Aorta (tissue), 5 donors: Measurements from ENCODE around the gene FARP1. TPM values are rescaled to one million over a fixed set of nuclear protein-coding genes. Genes with fewer than 3 reads are reported as not detected.

ENCODE experiments used
- ATAC-seq: fragments of 200-7000 bp; cut with Tn5 transposase; one replicate; pipeline ENCODE4 v1.9.1; 2022; ENCODE audit warnings: moderate library complexity; ENCODE audit not compliant: low FRiP score
- DNase-seq, 2 donors: peaks; one replicate each; pipeline ENCODE4 v3.0.0-alpha.2; 2020
- H3K27ac ChIP-seq, 2 donors: one replicate each; pipeline ENCODE4 v1.5.1; 2013; ENCODE audit warnings: low read length in 2 of 2, mild to moderate bottlenecking in 2 of 2, moderate library complexity in 2 of 2, control low read depth in 1 of 2, inconsistent platforms in 1 of 2, low read depth in 1 of 2
- H3K27me3 ChIP-seq, 2 donors: one replicate each; pipeline ENCODE4 v1.6.1; 2013; ENCODE audit warnings: control low read depth in 1 of 2, low read length in 1 of 2, mild to moderate bottlenecking in 1 of 2, moderate library complexity in 1 of 2; ENCODE audit not compliant: insufficient read depth in 2 of 2, control insufficient read depth in 1 of 2
- H3K36me3 ChIP-seq, 2 donors: one replicate each; pipeline ENCODE4 v1.6.1; 2013; ENCODE audit warnings: control low read depth in 1 of 2, low read length in 1 of 2, mild to moderate bottlenecking in 1 of 2; ENCODE audit not compliant: insufficient read depth in 2 of 2, control insufficient read depth in 1 of 2
- H3K4me1 ChIP-seq, 2 donors: one replicate each; pipeline ENCODE4 v1.6.1; 2013; ENCODE audit warnings: low read length in 2 of 2, control low read depth in 1 of 2, mild to moderate bottlenecking in 1 of 2, moderate library complexity in 1 of 2; ENCODE audit not compliant: insufficient read depth in 2 of 2, control insufficient read depth in 1 of 2
- H3K4me3 ChIP-seq, 2 donors: one replicate each; pipeline ENCODE4 v1.5.1; 2013; ENCODE audit warnings: low read length in 2 of 2, control low read depth in 1 of 2, mild to moderate bottlenecking in 1 of 2
- H3K9me3 ChIP-seq: one replicate; pipeline ENCODE4 v1.6.1; 2013; ENCODE audit warnings: mild to moderate bottlenecking, low read length; ENCODE audit not compliant: control insufficient read depth
- WGBS, 2 donors: extraction: QIAGEN DNeasy Blood & Tissue Kit; methylation state at CpG; one replicate each; pipeline ENCODE4 v1.1.7; 2013; 5-methylcytosine and 5-hydroxymethylcytosine counted together
- intact Hi-C, 2 donors: fragments of 100-400 bp; cut with DNase I; formaldehyde crosslinking; loops; one replicate each; pipeline versions ENCODE4 v1.14.2 to v1.15.0; 2022
- polyA plus RNA-seq, 2 donors: library from polyadenylated mRNA; stranded (reverse); fragments of 200-250 nt; gene quantifications; one replicate each; pipeline ENCODE4 v1.2.3, GENCODE V29; 2013
- total RNA-seq, 2 donors: library from RNA; stranded (reverse); fragmentation: NEBNext Ultra II Directional; extraction: Animal tissue kit (Norgen Biotek cat#: 25700); gene quantifications; one replicate each; pipeline ENCODE4 v1.2.1, GENCODE V29; 2021
- donor health status: healthy with polysubstance abuse.
- donor health status: Bipolar disorder and iron deficiency.
- donor health status: DM: no; HTN: no; CAD: no.
- donor health status: DM: no; HTN: no; CAD: no.
- donor health status: DM: yes; HTN: yes; CAD: no.

The FARP1 gene
- total and polyA plus RNA-seq, 4 donors: 3.3 to 41.7 (median 23.7) TPM

DNA sequence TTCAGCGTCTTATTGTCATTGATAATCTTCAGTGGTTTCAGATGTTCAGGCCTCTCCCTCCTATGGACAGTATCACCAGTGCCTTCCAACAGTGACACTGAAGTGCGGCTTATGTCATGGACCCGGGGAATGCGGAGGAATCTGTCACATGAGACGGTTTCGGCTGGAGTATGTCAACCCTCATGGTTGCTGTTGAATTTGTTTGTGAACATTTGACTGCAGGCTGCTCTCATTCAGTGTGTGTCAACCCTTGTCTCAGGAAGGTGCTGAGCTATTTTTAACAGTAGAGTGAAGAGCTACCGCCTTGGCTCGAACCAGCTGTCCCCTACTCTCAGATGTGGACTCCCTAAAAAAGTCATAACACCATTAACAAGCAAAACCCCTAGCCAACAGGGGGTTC lies 173.0 kb downstream of the FARP1 start:
- Histone ChIP-seq H3K4me3 (no peak overlapping the region), H3K9me3 (no peaks in the 10 kb centered on the region), H3K27ac (no peak overlapping the region), H3K4me1 (no peaks in the 10 kb centered on the region), H3K36me3 (no peaks in the 10 kb centered on the region), H3K27me3 (no peaks in the 10 kb centered on the region)
- WGBS, 2 donors: 72 to 74% methylated on average over 8 of the region's 8 CpGs
- intact Hi-C loops: no loop called here
- no peak for DNase-seq
- ATAC-seq: no peak

DNA sequence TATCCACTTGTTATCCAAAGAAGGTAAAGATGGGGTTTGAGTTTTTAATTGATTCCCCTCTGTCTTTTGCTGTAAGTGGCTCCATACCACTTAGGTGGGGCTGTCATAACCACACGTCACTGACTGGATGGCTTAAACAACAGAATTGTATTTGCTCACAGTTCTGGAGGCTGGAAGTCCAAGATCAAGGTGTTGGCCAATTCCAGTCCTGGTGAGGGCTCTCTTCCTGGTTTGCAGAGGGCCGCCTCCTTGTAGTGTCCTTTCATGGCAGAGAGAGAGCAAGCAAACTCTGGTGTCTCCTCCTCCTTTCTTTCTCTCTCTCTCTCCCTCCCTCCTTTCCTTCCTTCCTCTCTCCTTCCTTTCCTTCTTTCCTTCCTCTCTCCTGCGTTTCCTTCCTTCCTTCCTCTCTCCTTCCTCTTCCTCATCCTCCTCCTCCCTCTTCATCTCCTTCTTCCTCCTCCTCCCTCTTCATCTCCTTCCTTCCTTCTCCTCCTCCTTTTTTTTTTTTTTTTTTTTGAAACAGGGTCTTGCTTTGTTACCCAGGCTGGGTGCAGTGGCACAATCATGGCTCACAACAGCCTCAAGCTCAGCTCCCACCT lies 174.8 kb downstream of the FARP1 start:
- DNase-seq: no peak
- WGBS, 2 donors: 93 to 95% methylated on average over 3 of the region's 3 CpGs
- Histone ChIP-seq H3K27me3 (no peaks in the 10 kb centered on the region), H3K36me3 (no peaks in the 10 kb centered on the region), H3K9me3 (no peaks in the 10 kb centered on the region), H3K27ac (no peak overlapping the region), H3K4me1 (no peaks in the 10 kb centered on the region), H3K4me3 (no peak overlapping the region)
- intact Hi-C loops: no loop called here
- ATAC-seq: no peak

DNA sequence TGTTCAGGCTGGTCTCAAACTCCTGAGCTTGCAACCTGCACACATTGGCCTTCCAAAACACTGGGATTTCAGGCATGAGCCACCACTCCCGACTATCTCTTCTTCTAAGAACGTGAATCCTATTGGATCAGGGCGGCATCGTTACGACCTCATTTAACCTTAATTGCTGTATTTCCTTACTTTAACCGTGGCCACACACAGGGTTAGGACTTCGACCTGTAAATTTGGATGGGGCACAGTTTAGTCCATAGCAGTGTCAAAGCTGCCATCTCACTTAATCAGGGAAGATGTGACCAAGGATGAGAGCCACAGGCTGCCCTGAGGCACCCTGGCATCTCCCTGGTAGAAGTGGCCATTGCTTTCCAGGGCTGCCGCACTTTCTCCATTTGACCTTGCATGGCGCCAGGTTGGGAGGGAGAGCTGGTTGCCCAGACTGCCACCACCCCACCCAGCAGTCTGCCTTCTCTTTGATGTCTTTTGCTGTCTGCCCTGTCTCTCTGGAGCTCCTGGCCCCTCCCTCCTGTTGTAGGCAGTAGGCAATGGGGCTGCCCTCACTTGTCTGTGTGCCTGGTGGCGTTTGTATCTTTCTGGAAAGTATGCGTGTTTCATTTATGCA lies 175.5 kb downstream of the FARP1 start:
- H3K4me1 ChIP-seq: no peaks in the 10 kb centered on the region
- no peak overlapping the region for H3K4me3 ChIP-seq
- H3K9me3 ChIP-seq: no peaks in the 10 kb centered on the region
- H3K27me3 ChIP-seq: no peaks in the 10 kb centered on the region
- no peak overlapping the region for H3K27ac ChIP-seq
- no peaks in the 10 kb centered on the region for H3K36me3 ChIP-seq
- DNase-seq (no peak), ATAC-seq (no peak)
- intact Hi-C loops: no loop called here
- WGBS, 2 donors: 89 to 91% methylated on average over 11 of the region's 11 CpGs

DNA sequence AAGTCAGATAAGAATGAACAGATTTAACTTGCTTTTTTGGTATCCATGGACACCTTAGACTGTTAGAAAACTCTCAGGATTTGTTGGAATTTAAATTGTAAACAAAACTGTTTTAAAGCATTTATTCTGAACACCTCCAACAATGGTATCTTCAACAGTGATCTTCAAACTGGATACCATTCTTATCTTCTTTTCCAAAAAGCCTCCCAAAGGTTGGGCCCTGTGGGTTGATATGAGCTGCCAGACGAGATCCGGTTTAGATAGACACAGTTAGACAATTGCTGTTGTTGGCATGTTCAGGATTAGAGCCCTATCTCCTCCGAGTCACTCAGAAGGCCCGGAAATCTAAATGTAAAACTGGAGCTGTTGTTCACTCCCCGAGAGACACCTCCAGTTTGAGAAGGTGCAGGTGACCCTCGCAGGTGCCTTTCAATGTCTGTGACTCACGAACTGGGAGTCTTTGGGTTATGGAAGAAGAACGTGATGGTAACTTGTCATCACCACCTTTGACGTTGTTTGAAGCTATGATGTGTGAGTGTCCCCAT lies 177.7 kb downstream of the FARP1 start:
- H3K4me3 ChIP-seq: no peak overlapping the region
- H3K4me1 ChIP-seq: no peaks in the 10 kb centered on the region
- no peak overlapping the region for H3K27ac ChIP-seq
- WGBS, 2 donors: 91% methylated on average over 9 of the region's 9 CpGs
- DNase-seq: no peak
- no peak for ATAC-seq
- H3K36me3 ChIP-seq: no peaks in the 10 kb centered on the region
- no peaks in the 10 kb centered on the region for H3K9me3 ChIP-seq
- intact Hi-C loops: no loop called here
- no peaks in the 10 kb centered on the region for H3K27me3 ChIP-seq

DNA sequence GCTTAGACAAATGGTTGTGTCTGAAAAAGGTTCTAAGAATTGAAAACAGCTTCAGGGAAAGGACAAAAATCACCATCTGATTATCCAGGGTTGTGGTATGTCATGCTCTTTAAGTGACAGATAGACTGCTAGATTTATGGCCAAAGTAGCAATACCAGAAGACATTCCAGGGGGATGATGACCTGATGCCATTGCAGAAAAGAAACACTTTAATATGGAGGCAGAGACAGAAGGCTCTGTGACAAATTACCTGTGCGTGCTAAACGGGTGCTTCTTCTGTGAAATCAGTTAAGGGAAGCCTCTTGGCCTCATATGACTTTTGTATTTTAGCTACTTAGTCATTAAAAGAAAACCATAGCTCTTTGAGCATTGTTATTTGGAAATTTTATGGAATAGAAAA lies 178.5 kb downstream of the FARP1 start:
- H3K4me1 ChIP-seq: no peaks in the 10 kb centered on the region
- H3K4me3 ChIP-seq: no peak overlapping the region
- WGBS, 2 donors: 88 to 93% methylated on average over 2 of the region's 2 CpGs
- DNase-seq (no peak), ATAC-seq (no peak)
- no peaks in the 10 kb centered on the region for H3K27me3 ChIP-seq
- intact Hi-C loops: no loop called here
- H3K36me3 ChIP-seq: no peaks in the 10 kb centered on the region
- H3K27ac ChIP-seq: no peak overlapping the region
- no peaks in the 10 kb centered on the region for H3K9me3 ChIP-seq

DNA sequence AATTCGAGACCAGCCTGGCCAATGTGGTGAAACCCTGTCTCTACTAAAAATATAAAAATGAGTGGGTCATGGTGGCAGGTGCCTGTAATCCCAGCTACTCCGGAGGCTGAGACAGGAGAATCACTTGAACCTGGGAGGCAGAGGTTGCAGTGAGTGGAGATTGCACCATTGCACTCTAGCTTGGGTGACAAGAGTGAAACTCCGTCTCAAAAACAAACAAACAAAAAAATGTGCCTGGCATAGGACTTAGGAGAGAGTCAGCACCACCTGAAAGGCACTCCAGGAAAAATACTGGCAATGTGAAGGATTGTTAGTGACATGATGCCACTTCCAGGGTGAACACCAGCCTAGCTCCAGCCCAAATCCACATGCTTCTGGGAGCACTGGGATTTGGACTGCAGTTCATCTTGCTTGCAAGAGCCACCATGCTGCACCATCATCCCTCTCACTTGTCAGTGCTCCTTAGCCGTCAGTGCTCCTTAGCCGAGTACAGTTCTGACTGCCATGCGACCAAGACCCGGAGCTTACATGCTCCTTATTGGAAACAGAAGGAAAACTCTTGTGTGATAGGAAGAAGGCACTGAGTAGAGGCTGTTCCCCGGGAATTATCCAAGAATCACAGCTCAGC lies 179.3 kb downstream of the FARP1 start:
- H3K27ac ChIP-seq: no peak overlapping the region
- H3K4me3 ChIP-seq: no peak overlapping the region
- no peaks in the 10 kb centered on the region for H3K27me3 ChIP-seq
- intact Hi-C loops: no loop called here
- no peaks in the 10 kb centered on the region for H3K4me1 ChIP-seq
- H3K9me3 ChIP-seq: no peaks in the 10 kb centered on the region
- no peaks in the 10 kb centered on the region for H3K36me3 ChIP-seq
- 66 to 75% methylated on average over 8 of the region's 8 CpGs for WGBS, 2 donors
- DNase-seq (no peak), ATAC-seq (no peak)

DNA sequence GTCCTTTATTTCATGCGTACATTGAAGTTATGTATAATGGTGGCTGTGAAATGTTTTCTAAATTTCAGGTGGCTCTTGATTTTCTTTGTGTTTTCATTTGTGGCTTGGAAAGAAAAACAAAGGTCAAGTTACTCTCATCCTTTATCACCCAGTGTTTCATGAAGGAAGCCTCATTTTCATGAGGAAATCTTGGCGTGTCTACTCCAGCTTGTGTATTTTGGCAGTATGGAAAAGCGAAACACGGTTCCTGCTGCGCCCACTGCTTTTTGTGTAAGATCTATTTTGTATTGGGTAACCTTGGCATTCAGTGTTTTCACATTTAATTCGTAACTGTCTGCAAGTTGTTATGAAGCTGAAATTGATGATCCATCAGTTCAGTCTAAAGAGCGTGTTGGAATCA lies 181.2 kb downstream of the FARP1 start:
- WGBS, 2 donors: 51 to 57% methylated on average over 7 of the region's 7 CpGs
- DNase-seq (no peak), ATAC-seq (peak; percentile 20)
- no peak overlapping the region for H3K4me3 ChIP-seq
- no peaks in the 10 kb centered on the region for H3K27me3 ChIP-seq
- no peak overlapping the region for H3K27ac ChIP-seq
- intact Hi-C loops: no loop called here
- H3K36me3 ChIP-seq: no peaks in the 10 kb centered on the region
- no peaks in the 10 kb centered on the region for H3K4me1 ChIP-seq
- H3K9me3 ChIP-seq: no peaks in the 10 kb centered on the region

DNA sequence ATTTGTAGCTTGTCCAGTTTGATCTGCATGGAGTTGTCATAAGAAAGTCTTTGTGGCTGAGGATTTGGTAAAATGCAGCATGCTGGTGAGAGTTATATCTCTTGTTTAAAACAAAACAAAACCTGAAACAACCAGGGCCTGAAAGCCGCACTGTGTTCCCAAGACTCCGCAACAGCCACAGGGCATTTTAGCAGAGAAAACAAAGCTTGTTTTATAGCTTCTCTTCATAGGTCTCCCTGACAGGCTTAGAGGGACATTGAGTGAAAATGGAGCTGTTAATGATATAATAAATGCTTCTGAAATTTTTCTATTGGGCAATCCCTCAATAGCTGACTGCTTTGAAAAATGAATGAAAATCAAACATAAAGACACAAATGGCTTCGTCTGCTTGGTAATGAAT lies 182.8 kb downstream of the FARP1 start:
- H3K27ac ChIP-seq: no peak overlapping the region
- no peak for ATAC-seq
- H3K36me3 ChIP-seq: no peaks in the 10 kb centered on the region
- no peak overlapping the region for H3K4me3 ChIP-seq
- no peaks in the 10 kb centered on the region for H3K9me3 ChIP-seq
- no peak for DNase-seq
- H3K4me1 ChIP-seq: no peaks in the 10 kb centered on the region
- intact Hi-C loops: no loop called here
- WGBS, 2 donors: 94 to 95% methylated on average over 3 of the region's 3 CpGs
- no peaks in the 10 kb centered on the region for H3K27me3 ChIP-seq

DNA sequence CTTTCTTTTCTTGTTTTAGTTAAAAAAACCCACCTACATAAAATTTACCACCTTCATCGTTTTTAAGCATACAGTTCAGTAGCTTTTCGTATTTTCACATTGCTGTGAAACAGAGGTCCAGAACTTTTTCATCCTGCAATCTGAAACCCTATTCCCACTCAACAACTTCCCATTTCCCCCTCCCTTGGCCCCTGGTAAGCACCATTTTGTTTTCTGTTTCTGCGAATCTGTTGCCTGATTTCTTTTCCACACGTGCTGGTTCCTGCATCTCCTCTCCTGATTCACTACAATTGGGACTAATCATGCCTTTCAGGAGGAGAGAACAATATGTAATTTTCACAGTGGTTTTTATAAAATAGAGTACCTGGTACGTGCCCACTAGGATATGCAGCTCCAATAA lies 183.4 kb downstream of the FARP1 start:
- H3K4me3 ChIP-seq: no peak overlapping the region
- H3K27me3 ChIP-seq: no peaks in the 10 kb centered on the region
- no peaks in the 10 kb centered on the region for H3K36me3 ChIP-seq
- 71 to 78% methylated on average over 5 of the region's 5 CpGs for WGBS, 2 donors
- no peaks in the 10 kb centered on the region for H3K9me3 ChIP-seq
- DNase-seq: no peak
- intact Hi-C loops: no loop called here
- ATAC-seq: no peak
- no peak overlapping the region for H3K27ac ChIP-seq
- H3K4me1 ChIP-seq: no peaks in the 10 kb centered on the region
